Endothelial cell of umbilical vein (primary cell): ENCODE results near the gene SAMD9L. TPM values are rescaled to one million over a fixed set of nuclear protein-coding genes. Genes with fewer than 3 reads are reported as not detected.

Experiments used
- BruUV-seq: library from RNA; stranded (reverse); fragments of 400-500 nt; replicated peaks from 2 replicates; lab custom pipeline; 2021; lab: Mats Ljungman, UMichigan
- CTCF ChIA-PET: fragments of 300-600, 350-600 bp; sonication (Branson Sonifier 250); formaldehyde crosslinking; loops from one replicate; lab custom pipeline; 2021; ENCODE audit warnings: antibody characterized with exemption, inconsistent platforms; lab: Charles Lee
- POLR2A ChIA-PET: fragments of 300-600, 350-600 bp; sonication (Branson Sonifier 250); formaldehyde crosslinking; loops from one replicate; lab custom pipeline; 2021; ENCODE audit warnings: antibody characterized with exemption, inconsistent platforms; lab: Charles Lee
- DNase-seq: peaks from one replicate; pipeline ENCODE4 v3.0.0-alpha.2; 2011; ENCODE audit warnings: low read depth, low spot score
- FAIRE-seq: peaks from 2 replicates; lab custom pipeline; 2011; peaks lifted over from hg19 to GRCh38; lab: Jason Lieb, UNC
- H2AFZ ChIP-seq: 2 replicates; pipeline ENCODE4 v1.6.0; 2012; ENCODE audit warnings: low read depth, low read length, control low read depth, inconsistent platforms
- H3K27ac ChIP-seq: 2 replicates; pipeline ENCODE4 v1.5.1; 2011; ENCODE audit warnings: low read depth, mild to moderate bottlenecking, control low read depth, low read length, moderate library complexity; ENCODE audit not compliant: insufficient read depth
- H3K27me3 ChIP-seq, 2 experiments: 2 replicates each; pipeline versions ENCODE4 v1.6.0 to v1.6.1; 2011; ENCODE audit warnings: low read length in 2 of 2, mixed read lengths in 1 of 2; ENCODE audit not compliant: control insufficient read depth in 2 of 2, insufficient read depth in 2 of 2
- H3K36me3 ChIP-seq, 2 experiments: 2 replicates in 1 of 2; 3 replicates in 1 of 2; pipeline ENCODE4 v1.5.1; 2011; ENCODE audit warnings: low read length in 2 of 2, mild to moderate bottlenecking in 1 of 2, moderate library complexity in 1 of 2; ENCODE audit not compliant: control insufficient read depth in 2 of 2, insufficient read depth in 2 of 2; ENCODE audit errors: extremely low read depth in 1 of 2
- H3K4me1 ChIP-seq: 3 replicates; pipeline ENCODE4 v1.5.1; 2011; ENCODE audit warnings: mild to moderate bottlenecking, low read length; ENCODE audit not compliant: control insufficient read depth, insufficient read depth; ENCODE audit errors: extremely low read depth
- H3K4me2 ChIP-seq: 2 replicates; pipeline ENCODE4 v1.6.1; 2011; ENCODE audit warnings: low read length, control low read depth, mixed read lengths; ENCODE audit not compliant: insufficient read depth
- H3K4me3 ChIP-seq, 3 experiments: fragments of 200-600 bp in 1 of 3; sonication (generic), shearing (Covaris generic) in 1 of 3; replicated peaks in 1 of 3; 2 replicates each; pipeline ENCODE4 v1.5.1; 2011 to 2016; ENCODE audit warnings: control low read depth in 3 of 3, low read length in 3 of 3, mild to moderate bottlenecking in 2 of 3, inconsistent platforms in 1 of 3, low read depth in 1 of 3, moderate library complexity in 1 of 3; ENCODE audit not compliant: insufficient read depth in 1 of 3
- H3K79me2 ChIP-seq: 2 replicates; pipeline ENCODE4 v1.6.0; 2012; ENCODE audit warnings: low read length, inconsistent platforms; ENCODE audit not compliant: control insufficient read depth, insufficient read depth
- H3K9ac ChIP-seq: replicated peaks from 2 replicates; pipeline ENCODE3; 2011; ENCODE audit warnings: low read length, control low read depth; ENCODE audit not compliant: insufficient read depth; ENCODE audit errors: extremely low read depth
- H3K9me1 ChIP-seq: replicated peaks from 3 replicates; pipeline ENCODE4 v1.6.0; 2011; ENCODE audit warnings: mild to moderate bottlenecking, low read length; ENCODE audit not compliant: control insufficient read depth, insufficient read depth; ENCODE audit errors: extremely low read depth
- H3K9me3 ChIP-seq: replicated peaks from 2 replicates; pipeline ENCODE4 v1.5.1; 2012; ENCODE audit warnings: low read length, inconsistent platforms; ENCODE audit not compliant: control insufficient read depth, insufficient read depth
- H4K20me1 ChIP-seq: replicated peaks from 2 replicates; pipeline ENCODE3; 2011; ENCODE audit warnings: mild to moderate bottlenecking, low read length; ENCODE audit not compliant: control insufficient read depth, insufficient read depth; ENCODE audit errors: extremely low read depth
- CTCF ChIP-seq, 2 donors: IDR thresholded peaks; 1 replicate in 1 of 2; 2 replicates in 1 of 2; pipeline ENCODE4 v1.5.1; 2011; ENCODE audit warnings: low read length in 2 of 2, mild to moderate bottlenecking in 2 of 2, moderate library complexity in 2 of 2, control low read depth in 1 of 2, inconsistent platforms in 1 of 2, low read depth in 1 of 2; ENCODE audit not compliant: insufficient read depth in 1 of 2; ENCODE audit errors: extremely low read depth in 1 of 2
- EZH2 ChIP-seq: IDR thresholded peaks from 2 replicates; pipeline ENCODE4 v1.6.1; 2012; ENCODE audit warnings: borderline replicate concordance, low read depth, mild to moderate bottlenecking, moderate library complexity, low read length, inconsistent platforms; ENCODE audit not compliant: severe bottlenecking
- FOS ChIP-seq: IDR thresholded peaks from 2 replicates; pipeline ENCODE4 v1.6.1; 2011; ENCODE audit warnings: mild to moderate bottlenecking, low read length, moderate library complexity, borderline replicate concordance; ENCODE audit not compliant: insufficient read depth
- GATA2 ChIP-seq: IDR thresholded peaks from 2 replicates; pipeline ENCODE4 v1.7.0; 2011; ENCODE audit warnings: low read depth, mild to moderate bottlenecking, moderate library complexity, mixed read lengths, low read length; ENCODE audit not compliant: insufficient read length, insufficient read depth
- JUN ChIP-seq: IDR thresholded peaks from 2 replicates; pipeline ENCODE4 v1.6.1; 2011; ENCODE audit warnings: borderline replicate concordance, low read depth; ENCODE audit not compliant: insufficient read length, insufficient read depth
- MAX ChIP-seq: IDR thresholded peaks from 2 replicates; pipeline ENCODE4 v1.6.1; 2011; ENCODE audit not compliant: insufficient read depth, insufficient read length
- MYC ChIP-seq: IDR thresholded peaks from one replicate; pipeline ENCODE4 v1.6.1; 2011; ENCODE audit warnings: mild to moderate bottlenecking, low read depth, low read length
- POLR2A ChIP-seq: IDR thresholded peaks from 2 replicates; pipeline ENCODE4 v1.6.1; 2012; ENCODE audit warnings: low read depth, mild to moderate bottlenecking, control low read depth, low read length
- POLR2AphosphoS5 ChIP-seq: IDR thresholded peaks from 2 replicates; pipeline ENCODE4 v1.6.1; 2012; ENCODE audit warnings: low read depth, mild to moderate bottlenecking, control low read depth, low read length, moderate library complexity; ENCODE audit not compliant: insufficient read depth
- dilution Hi-C: fragments of 300-500 bp; cut with MboI; formaldehyde crosslinking; loops from one replicate; pipeline ENCODE4 v1.15.0; 2019; ENCODE audit warnings: low sequenced_read_pairs; ENCODE audit not compliant: extremely low pct_ligation_motif_present
- intact Hi-C: fragments of 100-400 bp; cut with micrococcal nuclease; formaldehyde crosslinking; loops from one replicate; pipeline ENCODE4 v1.10.0; 2022
- polyA plus RNA-seq, 4 experiments: library from polyadenylated mRNA; depleted of rRNA in 3 of 4; stranded (reverse) in 3 of 4; unstranded in 1 of 4; fragments of >200 nt; gene quantifications; 2 replicates each; pipeline versions ENCODE4 v1.2.1 to v1.2.3, GENCODE V29; 2011 to 2012; ENCODE audit warnings: missing spikeins in 1 of 4
- total RNA-seq: library from RNA; stranded (reverse); gene quantifications from 2 replicates; pipeline ENCODE4 v1.2.3, GENCODE V29; 2021

The SAMD9L gene
- total and polyA plus RNA-seq, 2 donors (not counting 3 experiments of a cell fraction or from before 2014, with no cell fraction given), result 2.7 to 14.9 TPM

DNA sequence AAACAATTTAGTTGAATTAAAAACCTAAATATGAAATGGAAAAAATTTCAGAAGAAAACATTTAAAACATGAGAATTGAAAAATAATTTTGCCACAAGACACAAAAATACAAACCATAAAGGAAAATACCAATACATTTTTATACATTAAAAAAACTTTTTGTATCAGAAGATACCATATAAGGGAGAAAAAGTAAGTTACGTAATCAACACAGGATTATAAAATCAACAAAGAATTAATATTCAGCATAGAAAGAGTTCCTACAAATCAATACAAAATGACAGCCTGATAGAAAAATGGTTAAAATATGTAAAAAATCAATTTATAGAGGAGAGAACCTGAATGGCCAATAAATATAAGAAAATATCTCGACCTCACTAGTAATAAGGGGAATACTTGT lies 16.6 kb upstream of the SAMD9L start:
- DNase-seq (no peak), FAIRE-seq (no peak)
- ChIA-PET POLR2A (no interaction called here), CTCF (no interaction called here)
- no peaks in the 10 kb centered on the region for H3K9me1 ChIP-seq
- H3K4me2 ChIP-seq, result no peak overlapping the region
- H3K79me2 ChIP-seq, result no peaks in the 10 kb centered on the region
- no peak overlapping the region for H2AFZ ChIP-seq
- H3K9ac ChIP-seq, result no peak overlapping the region
- H3K27ac ChIP-seq, result no peak overlapping the region
- no peak overlapping the region for H3K4me3 ChIP-seq
- H3K36me3 ChIP-seq, result no peaks in the 10 kb centered on the region
- intact Hi-C loops (no loop called here), dilution Hi-C loops (no loop called here)
- H3K4me1 ChIP-seq, result no peaks in the 10 kb centered on the region
- peaks cover 0 to 5% of the 10 kb centered on the region in 2 experiments for H3K27me3 ChIP-seq
- no peaks in the 10 kb centered on the region for H4K20me1 ChIP-seq
- H3K9me3 ChIP-seq, result no peaks in the 10 kb centered on the region
- TF ChIP-seq FOS, result no peak
- TF ChIP-seq JUN, result no peak
- no peak for TF ChIP-seq GATA2
- TF ChIP-seq POLR2AphosphoS5, result no peak
- TF ChIP-seq POLR2A, result no peak
- TF ChIP-seq MAX, result no peak
- no peak for TF ChIP-seq CTCF (IDR thresholded peaks at IDR 0.05; ENCODE audit: extremely low read depth in 1 of 2, insufficient read depth in 1 of 2, low read depth in 1 of 2, low read length in 2 of 2)
- no peak for TF ChIP-seq EZH2
- no peak for TF ChIP-seq MYC
- BruUV-seq, result no TSS peak
